ENCODE data around the gene TSEN54.
"Not testable (repeated sequence)": the region's sequence is repeated elsewhere in the genome, so short reads cannot be mapped to it uniquely, and the experiment has no call there.

Gene TSEN54

GRCh38 chr17:75520413-75520812, 4.1 kb downstream of the TSEN54 start:
- DNase-seq, result not testable (repeated sequence)

- DNase-seq, result no peak
These were observed 5.0 kb downstream of the TSEN54 start for GRCh38 chr17:75521290-75521689.

DNA sequence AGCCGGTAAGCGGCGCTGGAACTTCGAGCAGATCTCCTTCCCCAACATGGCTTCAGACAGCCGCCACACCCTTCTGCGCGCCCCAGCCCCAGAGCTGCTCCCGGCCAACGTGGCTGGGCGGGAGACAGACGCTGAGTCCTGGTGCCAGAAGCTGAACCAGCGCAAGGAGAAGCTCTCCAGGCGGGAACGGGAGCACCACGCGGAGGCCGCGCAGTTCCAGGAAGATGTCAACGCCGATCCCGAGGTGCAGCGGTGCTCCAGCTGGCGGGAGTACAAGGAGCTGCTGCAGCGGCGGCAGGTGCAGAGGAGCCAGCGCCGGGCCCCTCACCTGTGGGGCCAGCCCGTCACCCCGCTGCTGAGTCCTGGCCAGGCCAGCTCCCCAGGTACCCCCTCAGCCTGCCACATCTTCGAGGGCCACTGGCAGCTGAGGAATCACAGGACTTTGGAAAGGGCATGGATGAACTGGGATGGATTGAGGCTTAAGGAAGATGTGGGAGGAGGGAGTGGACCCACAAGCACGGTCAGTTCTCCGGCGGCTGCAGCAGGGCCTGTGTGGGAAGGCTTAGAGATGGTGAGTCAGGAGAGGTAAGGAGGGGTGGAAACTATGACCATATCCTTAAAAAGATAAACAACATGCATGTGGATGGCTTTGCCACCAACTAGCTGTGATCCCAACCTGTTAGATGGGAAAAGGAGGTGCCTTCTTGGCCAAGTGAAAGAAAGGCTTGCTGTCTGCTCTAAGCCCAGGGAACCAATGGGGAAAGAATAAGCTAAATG, 5.8 kb downstream of the TSEN54 start:
- peak; percentile 58 for DNase-seq

GRCh38 chr17:75523647-75524046, 7.3 kb downstream of the TSEN54 start:
- DNase-seq, result no peak

- DNase-seq, result no peak
These were observed 8.1 kb downstream of the TSEN54 start for GRCh38 chr17:75524269-75524969.

- peak; percentile 76 for DNase-seq
These were observed 8.9 kb downstream of the TSEN54 start, which contains the start of gene LLGL2 for GRCh38 chr17:75524970-75525805. TSS of gene LLGL2 (plus strand) at chr17:75525697. CDS start at chr17:75543427, 17,730 bp downstream.

DNA sequence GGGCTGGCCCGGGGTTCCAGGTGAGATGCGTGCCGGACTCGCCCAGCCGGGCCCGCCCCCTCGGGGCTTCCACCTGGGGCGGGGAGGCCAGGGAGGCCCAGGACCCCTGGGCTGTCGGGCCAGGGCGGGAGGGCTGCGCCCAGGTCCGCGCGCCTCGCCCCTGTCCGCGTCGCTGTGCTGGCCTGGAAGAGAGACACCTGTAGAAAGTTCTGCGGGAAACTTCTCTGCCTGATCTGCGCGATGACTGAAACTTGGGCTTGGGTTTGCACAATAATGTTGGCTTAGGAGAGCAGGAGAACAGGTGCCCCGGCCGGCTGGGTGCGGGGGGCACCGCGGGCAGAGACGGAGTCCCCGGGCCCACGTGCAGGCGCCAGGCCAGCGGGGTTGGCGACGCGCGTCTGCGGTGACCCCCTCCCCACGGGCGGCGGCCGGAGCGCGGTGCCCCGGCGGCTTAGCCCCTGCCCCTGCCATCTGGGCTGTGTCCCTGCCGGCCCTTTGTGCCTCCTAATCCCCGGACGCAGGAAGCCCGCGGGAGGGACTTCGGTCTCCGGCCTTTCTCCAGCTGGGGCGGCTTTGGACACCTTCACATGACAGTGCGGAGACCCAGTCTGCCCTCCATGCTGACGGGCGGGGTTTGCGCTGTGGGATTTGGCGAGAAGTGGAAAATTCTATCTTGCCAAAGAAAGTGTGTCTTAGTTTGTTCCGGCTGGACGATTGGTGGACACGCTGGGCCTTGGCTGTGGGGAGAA, 9.7 kb downstream of the TSEN54 start:
- DNase-seq, result no peak

GRCh38 chr17:75526555-75527270, 10.4 kb downstream of the TSEN54 start:
- DNase-seq, result no peak

DNA sequence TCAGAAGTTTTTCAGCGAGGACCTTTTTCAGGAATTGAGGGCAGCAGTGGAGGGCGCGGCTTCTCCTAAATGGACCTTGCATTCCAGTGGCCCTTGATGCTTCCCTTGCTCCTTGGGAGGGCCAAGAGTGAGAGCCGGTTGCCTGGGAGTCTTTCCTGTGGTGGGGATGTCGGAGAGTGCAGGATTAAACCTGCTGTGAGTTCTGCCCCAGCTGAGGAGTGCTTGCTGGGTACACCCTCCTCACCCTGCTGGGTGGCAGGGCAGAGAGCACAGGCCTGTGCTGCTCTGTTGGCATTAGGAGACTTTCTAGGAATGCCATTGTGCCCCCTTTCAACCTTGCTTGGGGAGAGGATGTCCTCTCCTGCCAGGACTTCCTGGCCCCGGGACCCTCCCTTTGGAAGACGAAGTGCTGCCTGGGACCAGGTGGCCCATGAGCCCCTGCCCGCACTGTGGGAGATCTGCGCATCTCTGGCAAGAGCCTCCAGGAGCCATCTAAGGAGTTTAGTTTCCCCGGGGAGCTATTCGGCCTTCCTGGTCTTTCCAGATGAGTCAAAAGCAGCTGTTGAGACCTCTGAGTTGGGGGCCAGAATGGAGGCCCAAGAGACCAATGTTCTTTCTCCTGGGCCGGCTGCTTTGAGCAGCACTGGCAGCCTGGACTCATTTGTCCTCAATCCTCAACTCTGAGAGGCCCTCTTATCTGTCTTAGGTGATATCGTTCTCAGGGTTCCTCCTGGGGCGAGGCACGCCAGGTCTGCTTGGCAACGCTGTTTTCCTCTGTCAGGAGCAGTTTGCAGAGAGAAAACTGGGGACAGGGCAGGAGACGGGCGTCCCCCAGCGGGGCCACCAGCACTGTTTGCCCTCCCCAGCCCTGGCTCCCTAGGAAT, 14.8 kb downstream of the TSEN54 start:
- peak; percentile 39 for DNase-seq

DNA sequence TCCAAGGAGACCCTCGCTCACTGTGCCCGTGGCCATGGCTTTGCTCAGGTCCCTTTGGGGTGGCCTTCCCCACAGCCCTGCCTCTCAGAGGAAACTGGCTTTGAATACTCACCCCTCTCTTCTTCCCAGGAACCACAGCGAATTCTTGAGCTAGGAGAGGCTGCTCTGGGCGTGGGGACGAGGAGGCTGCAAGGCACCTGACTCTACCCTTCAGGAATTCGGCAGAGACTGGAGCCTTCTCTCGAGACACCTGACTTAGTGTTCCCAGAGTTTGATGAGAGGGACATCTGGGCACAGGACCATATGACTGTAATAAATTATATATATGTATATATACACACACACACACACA, 15.4 kb downstream of the TSEN54 start:
- DNase-seq, result peak; percentile 90

- no peak for DNase-seq
These were observed 18.8 kb downstream of the TSEN54 start for GRCh38 chr17:75535119-75535537.

GRCh38 chr17:75535871-75536270, 19.5 kb downstream of the TSEN54 start:
- DNase-seq, result no peak

DNA sequence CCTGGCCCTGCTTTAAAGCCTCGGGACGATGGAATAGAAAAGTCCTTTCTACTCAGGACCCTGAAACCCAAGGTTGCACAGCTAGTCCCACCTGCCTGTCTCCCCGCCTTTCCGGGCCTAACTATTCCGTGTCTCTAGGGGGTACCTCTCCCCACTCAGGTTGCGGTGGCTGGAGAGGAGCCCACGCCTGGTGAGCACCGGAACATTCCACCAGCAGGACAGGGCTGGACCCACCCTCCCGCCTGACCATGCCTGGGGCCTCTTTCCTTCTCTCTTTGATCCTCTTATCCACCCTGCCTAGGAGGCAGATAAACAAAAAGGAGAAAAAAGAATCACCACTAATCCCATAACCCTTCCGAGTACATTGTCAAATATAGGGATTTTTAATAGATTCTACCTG, 20.0 kb downstream of the TSEN54 start:
- DNase-seq, result no peak

GRCh38 chr17:75539967-75540729, 23.8 kb downstream of the TSEN54 start:
- DNase-seq, result no peak

- DNase-seq, result no peak
These were observed 24.7 kb downstream of the TSEN54 start for GRCh38 chr17:75540923-75541503.

DNA sequence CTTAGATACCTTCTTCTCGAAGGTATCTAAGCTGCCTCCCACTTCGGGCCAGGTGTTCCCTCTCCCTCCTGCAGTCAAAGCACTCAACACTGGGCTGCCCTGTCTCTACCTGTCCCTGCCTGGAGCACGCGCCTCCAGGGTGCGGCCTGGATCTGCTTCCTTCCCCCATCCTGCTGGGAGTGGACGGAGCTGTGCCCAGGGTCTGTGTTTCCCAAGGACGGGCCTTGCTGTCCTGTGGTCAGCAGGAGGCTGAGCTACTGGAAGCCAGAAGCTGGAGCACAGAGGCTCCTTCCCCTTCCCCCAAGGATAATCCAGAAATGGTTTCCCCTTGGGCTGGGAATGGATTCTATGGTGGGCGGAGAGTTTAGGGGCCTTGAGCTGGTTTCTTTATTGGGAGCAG, 25.9 kb downstream of the TSEN54 start:
- DNase-seq, result no peak

GRCh38 chr17:75542728-75543336, 26.5 kb downstream of the TSEN54 start:
- no peak for DNase-seq

DNA sequence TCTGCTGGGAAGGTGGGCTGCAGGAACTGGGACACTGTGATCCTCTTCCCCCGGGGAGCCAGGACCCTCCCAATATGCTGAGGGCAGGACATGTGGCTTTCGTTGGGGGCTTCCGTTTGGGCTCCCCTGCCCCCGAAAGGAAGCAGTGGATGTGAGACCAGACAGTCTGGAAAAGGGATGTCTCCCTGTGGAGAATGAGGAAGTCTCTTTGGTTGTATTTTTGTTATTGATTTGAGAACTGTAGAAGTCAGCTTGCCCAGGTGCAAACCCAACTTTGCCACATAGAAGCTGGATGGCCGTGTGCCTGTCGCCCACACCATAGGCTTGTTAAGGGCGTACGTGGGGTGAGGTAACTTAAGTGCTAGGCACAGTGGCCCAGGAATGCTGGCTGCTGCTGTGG, 27.9 kb downstream of the TSEN54 start:
- no peak for DNase-seq

- DNase-seq, result no peak
These were observed 29.9 kb downstream of the TSEN54 start for GRCh38 chr17:75546181-75546580.

Measured in NCI-H226 (cell line).